ENCODE data around the gene GRAMD1B.
"Not testable (repeated sequence)": the region's sequence is repeated elsewhere in the genome, so short reads cannot be mapped to it uniquely, and the experiment has no call there.

GRAMD1B gene

GRCh38 chr11:123562158-123562557 lies 132.1 kb downstream of the GRAMD1B start:
- DNase-seq (ENCODE audit: low read depth in 1 of 2, low spot score in 1 of 2) = no peak

GRCh38 chr11:123562829-123563228 lies 132.8 kb downstream of the GRAMD1B start:
- no peak for DNase-seq (ENCODE audit: low read depth in 1 of 2, low spot score in 1 of 2)

- no peak for DNase-seq (ENCODE audit: low read depth in 1 of 2, low spot score in 1 of 2)
Observed at GRCh38 chr11:123564221-123564620, 134.2 kb downstream of the GRAMD1B start.

GRCh38 chr11:123566852-123567251 lies 136.8 kb downstream of the GRAMD1B start:
- DNase-seq (ENCODE audit: low read depth in 1 of 2, low spot score in 1 of 2) = no peak

- DNase-seq (ENCODE audit: low read depth in 1 of 2, low spot score in 1 of 2) = no peak
Observed at GRCh38 chr11:123567466-123567865, 137.4 kb downstream of the GRAMD1B start.

GRCh38 chr11:123568367-123568870 lies 138.3 kb downstream of the GRAMD1B start:
- DNase-seq (ENCODE audit: low read depth in 1 of 2, low spot score in 1 of 2) = no peak

- no peak for DNase-seq (ENCODE audit: low read depth in 1 of 2, low spot score in 1 of 2)
Observed at GRCh38 chr11:123569393-123569792, 139.3 kb downstream of the GRAMD1B start.

GRCh38 chr11:123570939-123571580 lies 141.0 kb downstream of the GRAMD1B start:
- DNase-seq (ENCODE audit: low read depth in 1 of 2, low spot score in 1 of 2) = no peak

GRCh38 chr11:123572791-123573190 lies 142.7 kb downstream of the GRAMD1B start:
- not testable (repeated sequence) for DNase-seq (ENCODE audit: low read depth in 1 of 2, low spot score in 1 of 2)

GRCh38 chr11:123573286-123573685 lies 143.2 kb downstream of the GRAMD1B start:
- DNase-seq (ENCODE audit: low read depth in 1 of 2, low spot score in 1 of 2) = no peak

GRCh38 chr11:123575441-123575840 lies 145.4 kb downstream of the GRAMD1B start:
- DNase-seq (ENCODE audit: low read depth in 1 of 2, low spot score in 1 of 2) = no peak

- no peak for DNase-seq (ENCODE audit: low read depth in 1 of 2, low spot score in 1 of 2)
Observed at GRCh38 chr11:123576082-123576481, 146.0 kb downstream of the GRAMD1B start.

- no peak for DNase-seq (ENCODE audit: low read depth in 1 of 2, low spot score in 1 of 2)
Observed at GRCh38 chr11:123576501-123576900, 146.4 kb downstream of the GRAMD1B start.

GRCh38 chr11:123577081-123577598 lies 147.1 kb downstream of the GRAMD1B start:
- DNase-seq (ENCODE audit: low read depth in 1 of 2, low spot score in 1 of 2) = peak; percentile 40 to 49

GRCh38 chr11:123578778-123579481 lies 148.9 kb downstream of the GRAMD1B start:
- DNase-seq (ENCODE audit: low read depth in 1 of 2, low spot score in 1 of 2) = no peak

- no peak for DNase-seq (ENCODE audit: low read depth in 1 of 2, low spot score in 1 of 2)
Observed at GRCh38 chr11:123579482-123579812, 149.4 kb downstream of the GRAMD1B start.

GRCh38 chr11:123580137-123580536 lies 150.1 kb downstream of the GRAMD1B start:
- no peak for DNase-seq (ENCODE audit: low read depth in 1 of 2, low spot score in 1 of 2)

GRCh38 chr11:123580557-123581275 lies 150.6 kb downstream of the GRAMD1B start:
- peak; percentile 38 to 50 for DNase-seq (ENCODE audit: low read depth in 1 of 2, low spot score in 1 of 2)

GRCh38 chr11:123581651-123582399 lies 151.8 kb downstream of the GRAMD1B start:
- DNase-seq (ENCODE audit: low read depth in 1 of 2, low spot score in 1 of 2) = no peak

- DNase-seq (ENCODE audit: low read depth in 1 of 2, low spot score in 1 of 2) = no peak
Observed at GRCh38 chr11:123582992-123583504, 153.0 kb downstream of the GRAMD1B start.

GRCh38 chr11:123584186-123584585 lies 154.1 kb downstream of the GRAMD1B start:
- DNase-seq (ENCODE audit: low read depth in 1 of 2, low spot score in 1 of 2) = no peak

All from activated T-helper 1 cell treated with anti-CD3 and anti-CD28 coated beads, Interleukin-2, amount 50 U/mL, for 16 hours (primary cell).